ENCODE measurements around the gene RSPRY1.

The RSPRY1 gene

DNA sequence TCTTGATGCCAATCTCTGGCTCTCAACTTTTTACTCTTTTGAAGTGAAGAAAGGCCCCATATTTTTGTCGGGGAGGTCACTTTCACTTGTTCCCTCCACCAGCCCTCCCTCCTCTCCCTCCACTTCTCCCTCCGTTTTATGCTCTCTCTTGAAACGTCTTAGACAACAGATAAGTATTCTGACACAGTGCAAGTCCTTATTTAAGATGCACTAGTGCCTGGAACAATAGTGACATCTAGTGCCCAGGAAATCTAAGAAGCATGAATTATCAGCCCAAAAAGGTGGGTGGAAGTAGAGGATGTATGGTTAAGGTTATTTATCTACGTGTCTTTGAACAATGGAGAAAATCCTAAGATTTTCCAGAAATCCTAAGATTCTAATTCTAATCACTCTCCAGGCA, 18.2 kb upstream of the RSPRY1 start:
- POLR2A ChIA-PET: interaction anchor here (0.6 kb wide), 1 partner anchor 117 kb away, joined by 3 read pairs; no protein-coding TSS in a partner anchor
- peak; percentile 54 for DNase-seq (ENCODE audit: extremely low spot score)
- CTCF ChIA-PET: interaction anchor here (0.7 to 5.0 kb wide), 10 partner anchors 10 to 88 kb away, joined by 3 to 36 read pairs (median 4); partner anchors contain the start of gene CPNE2
- TF ChIP-seq, protein P1, sequence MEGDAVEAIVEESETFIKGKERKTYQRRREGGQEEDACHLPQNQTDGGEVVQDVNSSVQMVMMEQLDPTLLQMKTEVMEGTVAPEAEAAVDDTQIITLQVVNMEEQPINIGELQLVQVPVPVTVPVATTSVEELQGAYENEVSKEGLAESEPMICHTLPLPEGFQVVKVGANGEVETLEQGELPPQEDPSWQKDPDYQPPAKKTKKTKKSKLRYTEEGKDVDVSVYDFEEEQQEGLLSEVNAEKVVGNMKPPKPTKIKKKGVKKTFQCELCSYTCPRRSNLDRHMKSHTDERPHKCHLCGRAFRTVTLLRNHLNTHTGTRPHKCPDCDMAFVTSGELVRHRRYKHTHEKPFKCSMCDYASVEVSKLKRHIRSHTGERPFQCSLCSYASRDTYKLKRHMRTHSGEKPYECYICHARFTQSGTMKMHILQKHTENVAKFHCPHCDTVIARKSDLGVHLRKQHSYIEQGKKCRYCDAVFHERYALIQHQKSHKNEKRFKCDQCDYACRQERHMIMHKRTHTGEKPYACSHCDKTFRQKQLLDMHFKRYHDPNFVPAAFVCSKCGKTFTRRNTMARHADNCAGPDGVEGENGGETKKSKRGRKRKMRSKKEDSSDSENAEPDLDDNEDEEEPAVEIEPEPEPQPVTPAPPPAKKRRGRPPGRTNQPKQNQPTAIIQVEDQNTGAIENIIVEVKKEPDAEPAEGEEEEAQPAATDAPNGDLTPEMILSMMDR (IDR thresholded peaks at IDR 0.05; ENCODE audit: control extremely low read depth, extremely low read depth, low read depth, missing control alignments): peak; percentile 62

DNA sequence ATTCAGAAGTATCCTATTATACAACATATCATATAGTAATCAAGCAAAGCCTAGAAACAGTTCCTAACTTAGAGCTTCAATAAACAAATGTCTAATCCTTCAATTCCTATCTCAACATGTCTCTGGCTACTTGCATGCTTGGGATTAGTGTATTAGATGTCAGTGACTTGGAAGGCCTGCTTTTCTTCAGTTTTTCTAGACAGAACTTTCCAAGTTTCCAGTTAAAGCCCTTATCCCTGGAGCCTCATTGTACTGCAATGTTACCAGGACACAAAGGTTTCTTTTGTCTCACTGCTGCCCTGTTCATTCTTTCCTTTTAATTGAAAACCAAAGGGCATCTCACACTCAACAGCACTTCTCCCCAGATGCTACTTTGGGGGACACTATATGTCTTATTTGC, 16.8 kb upstream of the RSPRY1 start:
- TF ChIP-seq, protein P1 (IDR thresholded peaks at IDR 0.05; ENCODE audit: control extremely low read depth, extremely low read depth, low read depth, missing control alignments): no peak

DNA sequence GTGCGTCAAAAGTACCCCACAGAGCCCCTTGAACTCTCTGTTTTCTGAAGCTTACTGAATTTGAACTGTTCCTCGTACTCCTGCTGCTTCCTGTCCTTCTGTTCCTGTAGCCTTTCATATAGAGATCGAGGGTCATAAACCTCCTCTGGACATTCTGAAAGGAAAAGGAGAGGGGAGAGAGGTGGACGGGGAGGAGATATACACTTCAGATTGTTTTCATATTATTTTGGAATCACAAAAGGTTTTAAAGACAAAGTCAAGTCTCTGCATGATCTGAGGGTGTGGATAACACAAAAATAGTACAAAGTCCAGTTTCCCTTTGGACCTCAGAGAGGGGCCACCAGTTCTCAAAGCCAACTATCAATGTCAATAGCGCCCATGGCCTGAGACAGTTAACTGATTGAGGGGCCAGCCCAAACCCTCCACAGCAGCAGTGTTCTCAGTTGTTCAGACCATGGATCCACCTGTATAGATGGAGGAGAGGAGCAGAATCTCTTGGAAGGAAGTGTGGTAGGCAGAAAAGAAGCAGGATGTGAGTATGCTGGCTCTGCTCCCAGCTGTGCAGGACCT, 13.3 kb upstream of the RSPRY1 start:
- TF ChIP-seq, protein P1 (IDR thresholded peaks at IDR 0.05; ENCODE audit: control extremely low read depth, extremely low read depth, low read depth, missing control alignments): no peak
- POLR2A ChIA-PET: no interaction called here
- CTCF ChIA-PET: interaction anchor here (1.6 kb wide), 1 partner anchor 89 kb away, joined by 7 read pairs; no protein-coding TSS in a partner anchor
- DNase-seq (ENCODE audit: extremely low spot score): no peak

More for the DNA sequence above, 16.8 kb upstream of the RSPRY1 start:
- POLR2A ChIA-PET: interaction anchor here (1.0 kb wide), 1 partner anchor 238 kb away, joined by 3 read pairs; the partner anchor contains the start of gene HERPUD1
- DNase-seq (ENCODE audit: extremely low spot score): no peak
- CTCF ChIA-PET: interaction anchor here (1.4 to 5.0 kb wide), 7 partner anchors 9 to 205 kb away, joined by 5 to 36 read pairs (median 8); partner anchors contain the start of gene CPNE2

DNA sequence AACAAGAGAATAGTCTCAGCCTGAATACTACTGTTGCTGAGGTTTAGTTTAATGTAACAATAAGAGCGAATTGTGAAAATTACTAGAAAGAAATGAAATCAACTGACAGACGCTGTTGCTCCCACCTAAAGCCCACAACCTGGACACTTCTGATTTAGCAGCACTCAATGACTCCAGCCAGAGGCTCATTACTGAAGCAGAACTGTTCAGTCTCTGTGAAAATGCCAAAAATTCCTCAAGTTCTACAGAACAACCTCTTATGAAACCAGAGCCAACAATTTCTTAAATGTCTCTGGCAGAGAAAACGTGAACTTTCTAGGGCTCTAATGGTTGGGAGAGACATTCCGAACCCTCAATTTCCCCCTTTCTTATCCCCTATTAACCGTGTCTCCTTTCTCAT, 10.2 kb upstream of the RSPRY1 start:
- ChIA-PET CTCF (interaction anchor here (1.0 to 2.6 kb wide), 3 partner anchors 10 to 42 kb away, joined by 3 to 7 read pairs (median 6); partner anchors contain the start of gene PSME3IP1), POLR2A (no interaction called here)
- no peak for DNase-seq (ENCODE audit: extremely low spot score)
- TF ChIP-seq, protein P1 (IDR thresholded peaks at IDR 0.05; ENCODE audit: control extremely low read depth, extremely low read depth, low read depth, missing control alignments): no peak

DNA sequence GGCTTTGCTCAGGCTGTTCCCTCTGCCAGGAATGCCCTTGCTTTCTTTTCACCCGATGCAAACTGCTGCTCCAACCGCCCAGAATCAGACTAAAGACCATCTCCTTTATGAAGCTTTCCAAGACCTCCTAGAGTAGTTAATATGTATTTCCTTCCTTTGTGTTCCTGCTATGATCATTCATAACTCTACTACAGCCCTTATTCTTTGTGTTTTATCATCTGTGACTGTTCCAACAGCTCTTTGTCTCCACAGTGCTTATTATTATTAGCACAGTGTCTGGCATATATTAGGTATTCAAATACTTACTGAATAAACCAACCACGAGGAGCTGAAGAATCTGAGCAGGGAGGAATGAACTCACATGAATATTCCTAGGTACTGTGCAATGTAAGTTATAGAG, 7.9 kb upstream of the RSPRY1 start:
- no peak for DNase-seq (ENCODE audit: extremely low spot score)
- ChIA-PET CTCF (interaction anchor here (1.2 to 1.6 kb wide), 2 partner anchors 8 to 10 kb away, joined by 4 to 6 read pairs; no protein-coding TSS in a partner anchor), POLR2A (no interaction called here)
- TF ChIP-seq, protein P1 (IDR thresholded peaks at IDR 0.05; ENCODE audit: control extremely low read depth, extremely low read depth, low read depth, missing control alignments): no peak

DNA sequence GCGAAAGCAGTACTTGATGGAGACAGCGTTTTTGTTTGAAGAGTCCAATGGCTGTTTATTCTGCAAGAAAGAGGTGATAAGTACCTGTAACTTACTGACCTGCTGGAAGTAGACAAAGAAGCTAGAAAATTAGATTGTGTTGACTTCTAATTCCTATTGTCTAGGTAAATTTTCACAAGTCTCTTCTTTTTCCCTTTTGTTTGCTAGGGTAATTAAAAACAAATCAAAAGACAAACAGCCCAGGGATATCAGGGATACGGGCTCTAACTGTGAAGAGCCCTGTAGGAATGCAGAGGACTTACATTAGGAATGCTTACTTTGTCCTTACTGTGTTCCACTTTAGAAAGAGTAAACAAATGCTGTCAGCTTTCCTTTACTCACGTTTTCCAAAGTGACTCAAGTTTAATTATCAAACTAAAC, 7.3 kb upstream of the RSPRY1 start:
- POLR2A ChIA-PET: no interaction called here

More for the DNA sequence above, 7.3 kb upstream of the RSPRY1 start:
- CTCF ChIA-PET: interaction anchor here (1.6 kb wide), 1 partner anchor 9 kb away, joined by 6 read pairs; no protein-coding TSS in a partner anchor
- TF ChIP-seq, protein P1 (IDR thresholded peaks at IDR 0.05; ENCODE audit: control extremely low read depth, extremely low read depth, low read depth, missing control alignments): no peak
- DNase-seq (ENCODE audit: extremely low spot score): no peak

Data from GM10248 (cell line).